Stimulated activated CD4-positive, alpha-beta T cell treated with anti-CD3 and anti-CD28 coated beads, Interleukin-4, amount 100 ng/mL, for 24 hours (primary cell): Measurements from ENCODE around the gene MUC13.

Source experiments
- DNase-seq: peaks from one replicate; pipeline ENCODE4 v3.0.0-alpha.2; 2020

Gene MUC13

DNA sequence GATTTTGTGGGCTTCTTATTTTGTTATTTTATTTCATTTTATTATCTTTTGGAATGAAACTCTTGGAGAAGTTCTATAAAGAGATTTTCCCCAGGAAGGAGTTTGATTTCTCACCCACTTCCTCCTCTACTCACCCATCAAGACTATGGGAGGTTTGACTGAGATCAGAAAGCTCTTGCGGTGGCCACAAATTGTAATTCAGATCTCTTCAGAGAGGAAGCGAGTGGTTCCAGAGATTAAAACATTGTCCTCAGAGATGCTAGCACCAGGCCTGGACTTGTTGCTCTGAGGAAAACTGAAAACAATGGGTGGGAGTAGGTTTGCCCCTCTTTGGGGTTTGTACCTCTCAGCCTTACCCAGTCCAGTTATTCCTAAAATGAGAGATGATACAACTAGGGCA is 8.1 kb upstream of the MUC13 start:
- DNase-seq: no peak

- DNase-seq: no peak
Observed at GRCh38 chr3:124941771-124942170, 7.2 kb upstream of the MUC13 start.

GRCh38 chr3:124939661-124940060 is 5.1 kb upstream of the MUC13 start:
- no peak for DNase-seq

- DNase-seq: no peak
Observed at GRCh38 chr3:124938896-124939295, 4.3 kb upstream of the MUC13 start.

DNA sequence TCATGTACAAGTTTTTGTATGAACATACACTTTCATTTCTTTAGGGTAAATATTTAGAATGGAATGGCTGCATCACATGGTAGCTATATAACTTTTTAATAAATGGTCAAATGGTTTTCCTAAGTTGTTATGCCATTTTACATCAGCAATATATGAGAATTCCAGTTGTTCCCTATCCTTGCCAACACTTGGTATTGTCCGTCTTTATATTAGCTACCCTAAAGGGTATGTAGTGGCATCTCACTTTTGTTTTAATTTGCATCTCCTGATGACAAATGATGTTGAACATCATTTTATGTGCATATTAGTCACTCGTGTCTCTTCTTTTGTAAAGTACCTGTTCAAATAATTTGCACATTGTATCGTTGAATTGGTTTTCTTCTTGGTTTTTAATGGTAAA is 2.5 kb upstream of the MUC13 start:
- no peak for DNase-seq

DNA sequence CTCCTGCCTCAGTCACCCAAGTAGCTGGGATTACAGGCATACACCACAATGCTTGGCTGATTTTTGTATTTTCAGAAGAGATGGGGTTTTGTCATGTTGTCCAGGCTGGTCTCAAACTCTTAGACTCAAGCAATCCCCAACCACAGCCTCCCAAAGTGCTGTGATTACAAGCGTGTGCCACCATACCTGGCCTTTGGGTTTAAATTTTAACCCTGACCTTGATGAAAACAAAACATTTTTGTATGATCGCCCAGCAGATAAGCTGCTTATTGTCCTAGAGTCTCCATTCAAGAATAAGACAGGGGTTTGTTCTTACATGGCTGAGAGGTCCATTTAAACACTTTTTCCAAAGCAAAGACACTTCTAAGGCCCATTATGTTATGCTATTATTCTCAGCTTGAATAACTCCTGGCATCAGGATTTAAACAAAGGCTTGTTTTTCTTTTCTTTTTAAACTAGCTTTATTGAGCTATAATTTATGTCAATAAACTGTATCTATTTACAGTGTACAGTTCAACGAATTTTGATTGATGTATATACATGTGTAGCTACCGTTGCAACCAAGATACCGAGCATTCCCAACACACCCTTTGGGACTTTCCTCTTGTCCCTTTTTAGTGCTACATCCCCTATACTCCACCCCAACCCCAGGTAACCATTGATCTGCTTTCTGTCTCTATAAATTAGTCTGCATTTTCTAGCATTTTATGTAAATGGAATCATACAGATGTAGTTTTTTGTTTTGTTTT is 1.4 kb upstream of the MUC13 start:
- DNase-seq: no peak

DNA sequence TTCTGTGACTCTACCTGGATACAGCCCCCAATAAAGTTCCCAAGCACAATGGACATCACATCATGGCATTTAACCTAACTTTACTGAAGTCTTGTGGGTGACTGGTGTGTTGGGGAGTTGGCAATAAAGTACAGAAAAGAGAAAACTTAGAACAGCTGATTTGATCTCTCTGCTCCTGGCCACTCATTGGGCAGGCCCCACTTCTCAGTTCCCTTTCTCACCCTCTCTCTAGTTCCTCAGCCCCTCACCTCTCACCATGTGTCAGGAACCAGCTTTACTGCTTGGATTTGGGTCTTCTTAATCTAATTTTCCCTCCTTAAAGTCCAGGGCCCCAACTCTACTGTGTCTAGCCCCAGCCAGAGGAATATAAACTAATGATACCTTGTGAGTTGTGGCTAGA is 713 bp upstream of the MUC13 start:
- DNase-seq: no peak

GRCh38 chr3:124928333-124929202 is 6.0 kb downstream of the MUC13 start:
- DNase-seq: peak; percentile 60

DNA sequence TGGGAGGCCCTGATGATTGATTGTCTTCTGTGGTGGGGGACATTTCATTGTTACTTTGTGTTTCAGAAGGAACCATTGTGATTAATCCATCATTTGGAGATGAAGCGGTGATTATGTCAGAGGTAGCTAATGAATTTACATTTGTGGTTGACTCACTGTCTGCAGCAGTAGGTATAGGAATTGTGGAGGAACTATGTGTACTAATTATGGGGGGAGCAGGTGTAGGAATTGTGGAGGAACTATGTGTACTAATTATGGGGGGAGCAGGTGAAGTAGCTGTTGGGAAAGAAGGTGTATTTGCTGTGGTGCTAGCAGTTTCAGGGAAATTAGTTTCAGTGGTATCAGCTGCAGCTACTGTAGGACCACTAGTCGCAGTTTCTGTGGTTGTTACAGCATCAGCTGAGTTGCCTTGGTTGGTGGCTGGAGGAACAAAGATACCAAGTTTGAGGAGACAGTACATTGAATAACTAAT is 6.9 kb downstream of the MUC13 start:
- no peak for DNase-seq

DNA sequence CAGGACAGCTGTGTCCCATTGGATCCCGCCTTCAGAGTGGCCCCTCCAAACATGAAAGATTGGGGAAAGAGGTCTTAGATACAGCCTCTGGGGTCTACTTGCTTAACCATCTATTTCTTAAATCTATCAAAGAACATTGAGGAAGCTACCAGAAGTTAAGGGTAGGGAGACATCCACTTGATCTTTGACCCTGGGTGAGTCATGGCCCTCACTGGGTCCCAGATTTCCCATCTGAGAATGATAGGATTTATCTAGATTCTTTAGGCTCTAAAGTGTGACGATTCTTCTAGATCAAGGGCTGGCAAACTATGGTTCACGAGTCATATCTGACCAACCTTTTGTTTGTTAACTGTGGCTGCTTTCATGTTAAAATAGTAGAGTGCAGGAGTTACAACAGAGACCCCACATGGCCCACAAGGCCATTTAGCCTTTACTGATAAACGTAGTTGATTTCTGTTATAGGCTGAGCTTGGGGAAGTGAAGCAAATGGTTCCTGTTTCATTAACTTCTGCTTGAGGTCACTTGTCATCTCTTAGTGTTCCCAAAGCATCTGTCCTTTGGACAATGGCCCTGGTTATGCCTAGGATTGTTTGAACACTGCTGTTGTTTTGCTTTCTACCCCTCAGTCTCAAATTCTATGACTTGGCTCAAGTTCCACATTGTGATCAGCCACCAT is 8.0 kb downstream of the MUC13 start:
- DNase-seq: no peak

GRCh38 chr3:124924741-124925140 is 9.8 kb downstream of the MUC13 start:
- no peak for DNase-seq

GRCh38 chr3:124923833-124924232 is 10.7 kb downstream of the MUC13 start:
- DNase-seq: no peak

GRCh38 chr3:124920718-124921117 is 13.8 kb downstream of the MUC13 start:
- DNase-seq: no peak

DNA sequence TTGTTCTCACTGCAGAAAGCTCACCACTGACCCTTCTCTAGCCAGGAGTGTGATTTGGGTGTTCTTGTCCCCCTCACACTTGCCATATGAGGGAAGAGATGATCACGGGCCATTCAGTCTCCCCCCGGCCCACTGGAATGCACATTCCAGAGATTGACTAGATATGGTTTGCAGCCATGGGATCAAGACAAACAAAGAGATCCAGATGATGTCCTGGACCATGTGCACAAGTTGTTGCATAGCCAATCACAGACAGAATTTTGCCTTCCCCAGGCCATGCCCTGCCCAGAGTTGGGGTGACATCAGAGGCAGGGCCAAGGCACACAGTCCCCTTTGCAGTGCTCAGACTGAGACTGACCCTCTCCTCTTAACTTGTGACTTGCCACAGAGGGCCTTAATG is 14.8 kb downstream of the MUC13 start:
- DNase-seq: no peak

- DNase-seq: no peak
Observed at GRCh38 chr3:124918524-124918923, 16.0 kb downstream of the MUC13 start.

- DNase-seq: no peak
Observed at GRCh38 chr3:124916837-124917409, 17.6 kb downstream of the MUC13 start.

GRCh38 chr3:124915254-124915653 is 19.3 kb downstream of the MUC13 start:
- no peak for DNase-seq

- DNase-seq: no peak
Observed at GRCh38 chr3:124907957-124908356, 26.6 kb downstream of the MUC13 start.

DNA sequence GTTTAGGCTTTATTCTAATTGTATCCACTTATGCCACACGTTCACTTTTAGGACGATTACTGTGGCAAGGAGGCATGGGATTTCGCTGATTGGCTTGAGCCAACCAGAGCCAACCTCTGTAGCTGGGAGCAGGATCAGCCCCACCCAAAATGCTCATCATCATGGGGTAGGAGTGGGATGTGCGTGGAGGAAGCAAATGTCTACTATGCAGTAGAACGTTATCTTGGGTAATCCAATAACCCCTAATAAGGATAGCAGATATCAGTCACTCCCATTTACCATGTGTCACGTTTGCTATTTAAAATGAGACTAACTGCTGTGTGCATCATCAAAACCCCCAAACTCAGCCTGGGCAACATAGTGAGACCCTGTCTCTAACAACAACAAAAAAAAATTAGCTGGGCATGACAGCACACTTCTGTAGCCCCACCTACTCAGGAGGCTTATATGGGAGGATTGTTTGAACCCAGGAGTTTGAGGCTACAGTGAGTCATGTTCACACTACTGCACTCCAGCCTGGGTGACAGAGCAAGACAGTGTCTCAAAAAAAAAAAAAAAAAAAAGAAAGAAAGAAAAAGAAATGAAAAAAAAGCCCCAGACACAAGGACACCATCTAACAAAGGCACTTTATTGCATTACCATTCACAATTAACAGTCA is 29.6 kb downstream of the MUC13 start:
- no peak for DNase-seq

- no peak for DNase-seq
Observed at GRCh38 chr3:124903896-124904834, 30.4 kb downstream of the MUC13 start.

- DNase-seq: no peak
Observed at GRCh38 chr3:124896824-124897526, 37.6 kb downstream of the MUC13 start.
